Measurements from ENCODE around the gene KLHL14.

Gene KLHL14

DNA sequence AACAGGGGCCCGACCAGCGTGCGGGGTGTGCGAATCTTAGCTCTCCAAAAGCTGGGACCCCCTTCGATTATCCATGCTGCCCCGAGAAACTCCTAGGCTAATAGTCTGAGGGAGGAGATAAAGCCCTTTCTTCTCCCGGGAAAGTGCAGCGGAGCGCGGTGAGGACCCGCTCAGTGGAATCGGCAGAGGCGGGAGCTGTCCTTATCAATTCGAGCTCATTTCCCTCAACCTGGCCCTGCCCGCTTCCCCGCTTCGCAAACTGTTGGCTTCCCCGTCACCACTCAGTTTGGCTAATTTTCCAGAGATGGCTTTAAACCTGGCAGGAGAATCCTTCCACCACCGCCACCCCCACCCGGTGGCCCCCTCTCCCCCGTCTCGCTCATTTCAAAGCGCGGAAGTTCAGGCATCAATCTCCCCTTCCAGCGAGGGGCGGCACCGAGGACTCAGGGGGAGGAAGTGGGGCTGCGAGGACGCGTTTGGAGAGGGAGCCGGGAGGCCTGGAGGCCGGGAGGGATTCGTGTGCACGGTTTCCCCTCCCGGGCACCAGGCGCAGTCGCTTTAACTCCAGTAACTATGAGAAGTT lies 1.6 kb downstream of the KLHL14 start:
- DNase-seq (ENCODE audit: extremely low read depth in 1 of 2, low read depth in 1 of 2), result no peak

DNA sequence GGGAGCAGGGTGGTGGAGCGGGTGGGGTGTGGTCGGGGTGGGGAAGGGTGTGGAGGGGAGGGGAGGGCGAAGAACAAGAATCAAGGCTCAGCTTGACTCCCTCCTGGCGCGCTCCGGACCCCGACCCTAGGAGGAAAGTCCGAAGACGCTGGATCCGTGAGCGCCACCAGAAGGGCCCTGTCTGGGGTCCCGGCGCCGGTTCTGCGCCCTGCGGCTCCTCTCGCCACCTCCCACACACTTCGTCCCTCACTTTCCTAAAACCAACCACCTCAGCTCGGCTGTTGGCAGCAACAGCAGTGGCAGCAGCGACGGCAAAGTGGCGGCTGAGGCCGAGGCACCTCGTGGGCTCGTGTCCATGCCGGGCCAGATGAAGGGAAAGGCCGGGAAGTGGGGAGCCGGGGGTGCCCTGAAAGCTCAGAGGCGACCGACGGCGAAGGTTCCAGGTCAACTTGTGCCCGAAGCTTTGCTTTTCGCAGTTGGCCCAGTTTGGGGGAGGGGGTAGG lies 2.1 kb downstream of the KLHL14 start:
- DNase-seq (ENCODE audit: extremely low read depth in 1 of 2, low read depth in 1 of 2), result no peak

DNA sequence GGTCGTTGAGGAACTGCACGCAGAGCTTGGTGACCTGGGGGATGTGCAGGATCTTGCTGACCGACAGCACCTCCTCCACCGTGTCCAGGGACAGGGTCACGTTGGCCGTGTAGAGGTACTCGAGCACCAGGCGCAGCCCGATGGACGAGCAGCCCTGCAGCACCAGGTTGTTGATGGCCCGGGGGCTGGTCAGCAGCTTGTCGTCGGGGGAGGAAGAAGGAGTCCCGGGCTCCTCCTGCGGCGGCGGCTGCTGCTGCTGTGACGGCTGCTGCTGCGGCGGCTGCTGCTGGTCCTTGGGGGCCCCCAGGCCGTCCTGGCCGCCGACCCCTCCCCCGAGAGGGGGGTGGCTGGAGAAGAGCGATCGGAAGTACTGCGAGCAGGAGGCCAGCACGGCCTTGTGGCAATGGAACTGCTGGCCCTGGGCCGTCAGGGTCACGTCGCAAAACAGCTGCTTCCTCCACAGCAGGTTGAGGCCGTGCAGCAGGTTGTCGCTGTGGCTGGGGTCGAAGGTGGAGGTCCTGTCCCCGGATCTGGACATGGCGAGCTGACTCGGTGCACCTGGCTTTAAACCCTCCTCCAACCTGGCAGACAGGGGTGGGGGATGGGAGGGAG lies 2.7 kb downstream of the KLHL14 start:
- no peak for DNase-seq (ENCODE audit: extremely low read depth in 1 of 2, low read depth in 1 of 2)

DNA sequence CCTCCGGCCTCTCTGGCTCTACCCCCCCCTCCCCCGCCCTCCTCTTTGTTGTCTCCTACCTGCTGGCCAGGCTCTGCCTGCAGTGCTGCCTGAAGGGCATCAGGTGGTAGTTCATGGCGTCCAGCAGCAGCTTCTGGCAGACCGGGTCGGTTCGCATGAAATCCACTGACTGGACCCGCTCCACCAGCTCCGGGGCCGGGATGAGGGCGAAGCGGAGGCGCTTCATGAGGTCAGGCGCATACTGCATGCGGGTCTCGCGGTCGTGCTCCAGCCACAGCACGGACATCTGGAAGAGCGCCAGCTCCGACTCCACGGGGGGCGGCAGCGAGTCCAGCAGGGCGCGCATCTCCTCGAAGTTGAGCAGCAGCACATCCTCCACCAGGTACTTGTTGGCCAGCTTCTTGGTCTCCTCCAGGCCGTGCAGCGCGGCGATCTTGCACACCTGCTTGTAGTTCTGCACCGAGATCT lies 3.2 kb downstream of the KLHL14 start:
- no peak for DNase-seq (ENCODE audit: extremely low read depth in 1 of 2, low read depth in 1 of 2)

DNA sequence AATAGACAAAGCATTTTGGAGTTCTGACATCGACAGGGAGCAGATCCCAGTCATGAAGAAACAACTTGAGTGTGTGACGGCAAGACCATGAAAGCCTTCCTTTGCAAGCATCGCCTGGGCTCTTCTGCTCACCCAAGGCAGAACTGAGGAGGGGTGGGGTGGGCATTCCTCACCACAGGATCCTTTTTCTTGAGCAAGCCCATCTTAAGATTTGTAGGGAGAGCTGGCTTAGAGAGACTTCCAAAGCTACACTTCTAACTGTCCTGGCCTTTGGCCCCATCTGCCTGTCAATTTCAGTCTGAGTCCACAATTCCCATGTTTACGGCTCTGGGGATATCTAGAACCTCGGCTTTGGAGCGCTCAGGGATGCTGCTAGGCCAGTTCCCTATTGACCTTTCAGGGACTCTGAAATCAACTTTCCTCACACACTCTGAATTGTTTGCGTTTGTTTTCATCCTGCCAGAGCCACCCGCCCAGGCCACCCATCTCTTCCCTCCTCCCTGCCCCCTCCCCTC lies 3.7 kb downstream of the KLHL14 start:
- no peak for DNase-seq (ENCODE audit: extremely low read depth in 1 of 2, low read depth in 1 of 2)

DNA sequence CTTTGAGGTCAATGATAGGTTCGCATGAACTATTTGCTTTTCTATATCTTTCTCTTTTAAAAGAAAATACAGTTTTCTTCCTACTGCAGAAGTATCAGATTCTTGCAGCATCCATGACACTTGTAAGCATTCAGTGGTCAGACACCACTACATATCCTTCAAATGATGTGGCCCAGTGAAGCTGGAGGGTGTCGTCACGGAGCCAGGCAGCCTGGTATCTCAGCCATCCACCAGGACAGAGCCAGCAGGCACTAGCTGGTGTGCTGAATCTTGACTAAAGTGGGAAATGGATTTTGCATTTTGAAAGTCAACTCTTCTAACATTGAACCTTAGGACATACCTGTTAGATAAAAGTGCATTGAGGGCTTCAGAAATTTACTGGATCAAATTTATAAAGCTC lies 5.4 kb downstream of the KLHL14 start:
- no peak for DNase-seq (ENCODE audit: extremely low read depth in 1 of 2, low read depth in 1 of 2)

DNA sequence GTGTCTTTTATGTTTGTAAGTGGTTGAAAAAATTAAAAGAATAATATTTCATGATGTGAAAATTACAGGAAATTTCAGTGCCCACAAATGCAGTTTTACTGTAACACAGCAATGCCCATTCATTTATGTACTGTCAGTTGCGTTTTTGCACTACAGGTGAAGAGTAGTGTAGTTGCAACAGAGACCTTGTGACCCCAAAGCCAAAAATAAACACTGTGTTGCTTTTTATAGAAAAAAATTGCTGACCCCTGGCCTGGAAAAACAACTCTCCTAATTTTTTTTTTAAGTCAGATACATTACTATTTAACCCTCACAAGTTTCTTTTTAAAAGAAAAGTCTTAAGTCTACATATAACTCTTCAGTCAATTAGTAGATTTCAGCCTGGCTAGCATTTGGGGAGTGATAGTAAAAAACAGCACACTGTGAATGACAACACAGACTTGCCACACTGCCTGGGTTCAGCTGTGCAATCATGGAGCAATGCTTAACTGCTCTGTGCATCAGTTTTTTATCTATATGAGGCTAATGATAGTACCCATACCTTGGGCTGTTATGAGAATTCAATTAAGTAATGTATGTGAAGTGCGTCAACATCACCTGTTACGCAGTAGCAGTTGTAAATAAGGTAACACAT lies 8.1 kb downstream of the KLHL14 start:
- DNase-seq (ENCODE audit: extremely low read depth in 1 of 2, low read depth in 1 of 2), result no peak

DNA sequence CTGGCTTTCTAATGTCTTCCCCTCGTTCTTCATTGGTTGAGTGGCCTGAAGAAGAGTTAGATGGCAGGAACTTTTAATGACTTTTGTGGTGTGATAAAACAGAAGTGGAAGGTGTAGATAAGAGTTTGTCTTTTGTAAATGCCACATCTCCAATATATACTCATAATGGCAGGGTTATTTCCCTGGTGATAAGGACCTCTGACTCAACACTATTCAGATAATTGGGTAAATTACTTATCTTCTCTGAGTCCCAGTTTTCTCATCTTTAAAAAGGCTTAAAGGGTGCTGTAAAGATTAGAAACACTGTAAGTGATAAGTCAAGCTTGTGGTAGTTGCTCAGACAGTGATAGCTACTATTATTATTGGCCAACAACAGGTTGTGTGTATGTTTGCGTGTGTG lies 9.5 kb downstream of the KLHL14 start:
- no peak for DNase-seq (ENCODE audit: extremely low read depth in 1 of 2, low read depth in 1 of 2)

DNA sequence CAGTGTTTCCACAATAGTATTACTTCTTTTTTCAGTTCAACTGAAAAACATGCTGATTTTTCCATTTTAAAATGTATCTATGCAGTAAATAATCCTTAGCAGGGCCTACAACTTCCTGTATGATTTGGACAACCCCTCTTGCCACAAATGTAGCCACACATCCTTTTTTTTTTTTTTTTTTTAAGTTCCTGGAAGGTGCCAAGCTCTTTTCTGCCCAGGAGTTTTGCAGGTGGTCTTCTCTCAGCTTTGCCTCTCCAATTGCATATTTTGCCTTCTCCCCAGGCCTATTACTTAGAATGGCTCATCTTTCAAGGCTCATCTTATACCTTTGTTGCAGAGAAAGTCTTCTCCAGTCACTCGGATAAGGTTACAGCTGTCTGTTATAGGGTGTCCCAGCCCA lies 11.6 kb downstream of the KLHL14 start:
- no peak for DNase-seq (ENCODE audit: extremely low read depth in 1 of 2, low read depth in 1 of 2)

DNA sequence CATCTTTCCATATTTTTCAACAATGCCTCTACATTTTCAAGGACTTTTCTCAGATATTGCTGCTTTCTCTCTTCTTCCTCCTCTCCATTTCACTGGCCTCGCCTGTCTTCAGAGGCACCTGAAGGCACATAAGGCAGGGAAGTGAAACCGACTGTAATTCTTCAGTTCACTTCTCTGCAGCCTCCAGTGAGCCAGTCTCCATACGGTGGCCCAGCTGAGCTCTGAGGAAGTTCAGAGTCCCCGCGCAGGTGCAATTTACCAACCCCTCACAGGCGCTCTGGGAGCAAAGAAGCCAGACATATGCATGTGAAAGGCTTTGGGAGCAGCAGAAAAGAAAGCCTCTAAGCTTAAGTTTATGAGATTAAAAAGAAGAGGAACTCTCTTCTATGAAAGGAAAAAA lies 12.4 kb downstream of the KLHL14 start:
- no peak for DNase-seq (ENCODE audit: extremely low read depth in 1 of 2, low read depth in 1 of 2)

DNA sequence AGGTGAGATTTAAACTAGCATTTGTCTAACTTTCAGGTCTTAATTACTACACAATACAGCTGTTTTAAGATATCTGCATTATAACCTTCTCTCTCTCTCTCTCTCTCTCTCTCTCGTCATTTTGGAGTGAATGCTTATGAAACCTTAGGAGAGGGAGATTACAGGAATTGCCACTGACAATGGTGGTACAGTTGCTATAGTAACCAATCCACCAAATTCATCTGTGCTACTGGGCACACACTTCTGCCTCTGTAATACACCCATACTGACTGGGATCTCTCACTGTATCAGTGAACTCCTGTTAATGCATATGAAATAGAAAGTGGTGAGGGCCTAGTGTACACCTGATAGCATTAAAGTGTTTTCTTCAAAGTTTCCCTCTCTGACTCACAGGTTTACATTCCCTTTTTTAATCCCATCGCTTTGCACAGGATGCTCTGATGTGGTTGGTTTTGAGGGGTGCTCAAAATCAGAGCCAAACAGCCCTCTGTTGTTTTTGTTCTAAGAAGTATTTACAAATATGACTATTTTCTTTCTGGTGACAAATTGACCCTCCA lies 13.1 kb downstream of the KLHL14 start:
- no peak for DNase-seq (ENCODE audit: extremely low read depth in 1 of 2, low read depth in 1 of 2)

DNA sequence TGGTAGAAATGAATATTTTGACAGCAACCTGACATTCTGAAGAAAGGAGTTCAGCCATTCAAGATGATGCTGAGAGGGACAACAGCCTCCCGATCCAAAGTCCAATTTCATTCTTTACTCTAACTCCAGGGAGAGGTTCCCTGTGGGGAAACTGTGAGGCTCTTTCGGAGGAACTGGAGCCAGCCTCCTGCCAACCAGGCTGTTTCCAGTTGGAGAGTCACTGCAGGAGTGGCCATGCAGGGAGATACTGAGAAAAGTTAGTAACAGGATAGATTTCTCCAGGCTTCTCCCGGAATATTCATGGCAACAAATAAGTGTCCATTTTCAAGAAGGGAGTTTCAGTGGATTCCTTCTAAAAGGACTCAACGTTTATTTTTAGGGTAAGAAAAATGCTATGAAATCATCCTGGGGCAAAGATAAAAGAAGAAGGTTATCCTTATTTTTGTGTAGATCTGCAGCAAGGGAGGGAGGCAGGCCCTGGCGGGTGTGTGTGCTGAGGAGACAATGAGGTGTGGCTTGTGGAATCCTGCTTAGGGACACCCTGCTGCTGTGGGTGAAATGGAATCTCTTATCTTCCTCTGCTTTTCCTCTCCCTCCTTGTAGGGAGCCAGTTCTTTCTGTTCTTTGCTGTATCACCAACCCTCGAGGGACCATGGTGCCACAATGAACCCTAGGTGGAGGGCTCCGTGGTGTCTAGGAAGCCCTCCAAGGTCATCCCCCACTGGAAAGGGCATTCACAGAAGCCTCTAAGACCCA lies 18.1 kb downstream of the KLHL14 start:
- DNase-seq (ENCODE audit: extremely low read depth in 1 of 2, low read depth in 1 of 2), result no peak

DNA sequence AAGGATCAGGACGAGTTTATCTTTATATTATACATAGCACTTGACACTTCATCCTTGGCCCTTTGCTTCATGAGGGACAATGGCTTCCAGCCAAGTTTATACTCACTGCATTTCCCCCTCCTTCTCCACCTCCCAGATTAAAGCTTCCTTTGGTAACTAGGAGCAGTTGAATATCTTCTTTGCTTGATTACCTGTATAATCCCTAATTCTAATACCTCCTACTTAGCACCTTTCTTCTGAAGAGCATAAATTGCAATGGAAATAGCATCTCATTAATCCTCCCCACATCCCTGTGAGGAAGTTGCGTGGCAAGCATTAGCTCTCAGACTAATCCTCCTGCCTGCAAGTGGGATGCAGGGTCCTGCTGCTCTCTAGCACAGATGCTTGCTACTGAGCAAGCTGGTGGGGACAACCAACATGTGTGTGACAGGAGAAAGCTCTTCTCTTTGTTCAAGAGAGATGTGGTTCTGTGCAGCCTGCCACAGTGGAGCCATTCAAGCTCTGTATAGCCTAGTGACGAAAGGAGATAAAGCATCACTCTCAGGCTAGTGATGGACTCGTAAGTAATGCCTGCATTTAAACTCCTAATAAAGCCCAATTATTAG lies 19.1 kb downstream of the KLHL14 start:
- DNase-seq (ENCODE audit: extremely low read depth in 1 of 2, low read depth in 1 of 2), result no peak

DNA sequence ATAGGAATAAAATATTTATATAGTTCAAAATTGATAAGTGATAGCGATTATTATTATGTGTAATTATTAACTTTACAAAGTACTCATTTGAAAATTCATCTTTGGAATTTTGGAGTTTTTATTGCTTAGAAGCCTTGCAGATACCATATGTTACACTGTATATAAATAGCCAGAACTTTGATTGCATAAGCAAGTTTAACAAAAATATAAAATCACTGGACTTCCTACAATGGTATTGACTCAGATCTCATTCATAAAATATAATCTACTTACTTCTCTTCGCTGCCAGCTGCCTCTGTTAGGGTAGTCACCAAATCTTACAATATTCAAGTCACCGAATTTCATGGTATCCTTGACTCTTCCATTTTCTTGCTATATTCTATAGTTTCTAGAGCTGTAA lies 22.5 kb downstream of the KLHL14 start:
- DNase-seq (ENCODE audit: extremely low read depth in 1 of 2, low read depth in 1 of 2), result no peak

DNA sequence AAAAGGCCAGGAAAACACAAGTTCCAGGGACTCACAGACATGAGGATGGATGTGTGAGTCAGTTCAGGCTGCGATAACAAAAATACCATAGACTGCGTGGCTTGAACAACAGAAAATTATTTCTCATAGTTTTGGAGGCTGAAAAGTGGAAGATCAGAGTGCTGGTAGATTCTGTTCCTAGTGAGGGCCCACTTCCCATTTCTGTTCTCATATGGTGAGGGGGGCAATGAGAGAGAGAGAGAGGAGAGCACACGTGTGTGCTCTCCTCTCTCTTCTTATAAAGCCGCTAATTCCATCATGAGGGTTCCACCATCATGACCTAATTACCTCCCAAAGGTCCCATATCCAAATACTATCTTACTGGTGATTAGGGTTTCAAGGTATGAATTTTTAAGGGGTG lies 23.0 kb downstream of the KLHL14 start:
- no peak for DNase-seq (ENCODE audit: extremely low read depth in 1 of 2, low read depth in 1 of 2)

DNA sequence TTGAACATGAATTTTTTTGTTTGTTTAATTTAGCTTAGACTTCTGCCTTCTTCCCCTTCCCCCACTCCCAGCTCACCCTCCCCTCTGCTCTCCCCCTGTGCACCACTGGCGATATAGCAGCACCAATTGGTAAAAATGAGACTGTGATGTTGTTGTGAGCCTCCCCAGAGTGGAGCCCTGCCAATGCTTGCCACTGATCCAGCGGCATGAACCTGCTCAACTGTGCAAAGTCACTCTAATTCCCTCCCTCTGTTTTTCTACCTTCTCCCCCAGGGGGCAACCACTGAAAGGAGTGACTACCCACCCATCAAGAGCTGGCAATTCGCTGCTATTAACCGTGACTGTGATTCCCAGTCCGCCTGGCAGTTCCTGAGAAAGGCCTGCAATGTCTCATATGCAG lies 30.2 kb downstream of the KLHL14 start:
- no peak for DNase-seq (ENCODE audit: extremely low read depth in 1 of 2, low read depth in 1 of 2)

DNA sequence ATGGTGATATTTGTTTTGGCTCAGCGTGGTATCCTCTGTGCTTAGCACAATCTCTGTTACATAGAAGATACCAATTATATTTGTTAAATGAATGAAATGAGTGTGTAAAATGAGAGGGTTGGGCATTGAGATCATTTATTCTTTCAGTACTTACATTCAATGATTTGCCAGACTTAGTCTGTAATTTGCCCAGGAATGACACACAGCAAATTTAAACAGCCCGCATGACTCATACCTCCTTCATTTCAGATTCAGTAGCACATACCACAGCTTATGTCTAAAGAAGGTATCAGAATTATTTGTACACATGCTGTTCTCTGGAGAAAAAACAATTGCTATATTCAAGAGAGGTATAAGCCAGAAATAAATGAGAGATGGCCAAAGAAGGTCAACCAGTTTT lies 37.0 kb downstream of the KLHL14 start:
- no peak for DNase-seq (ENCODE audit: extremely low read depth in 1 of 2, low read depth in 1 of 2)

DNA sequence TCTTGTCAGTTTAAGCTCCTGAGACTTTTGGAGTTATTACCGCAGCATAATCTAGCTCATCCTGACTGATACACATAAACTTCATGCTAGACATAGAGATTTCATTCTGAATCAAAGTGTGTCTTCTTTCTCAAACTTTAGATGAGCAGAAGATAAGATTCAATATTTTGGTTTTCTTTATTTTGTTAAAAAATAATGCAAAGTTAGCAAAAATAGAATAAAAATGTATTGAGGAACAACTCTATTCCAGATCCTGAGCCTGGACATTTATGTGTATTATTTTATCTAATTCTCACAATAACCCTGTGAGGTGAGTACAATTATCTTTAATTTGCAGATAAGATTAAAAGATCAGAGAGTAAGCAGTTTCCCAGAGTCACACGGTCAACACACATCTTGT lies 38.4 kb downstream of the KLHL14 start:
- no peak for DNase-seq (ENCODE audit: extremely low read depth in 1 of 2, low read depth in 1 of 2)

DNA sequence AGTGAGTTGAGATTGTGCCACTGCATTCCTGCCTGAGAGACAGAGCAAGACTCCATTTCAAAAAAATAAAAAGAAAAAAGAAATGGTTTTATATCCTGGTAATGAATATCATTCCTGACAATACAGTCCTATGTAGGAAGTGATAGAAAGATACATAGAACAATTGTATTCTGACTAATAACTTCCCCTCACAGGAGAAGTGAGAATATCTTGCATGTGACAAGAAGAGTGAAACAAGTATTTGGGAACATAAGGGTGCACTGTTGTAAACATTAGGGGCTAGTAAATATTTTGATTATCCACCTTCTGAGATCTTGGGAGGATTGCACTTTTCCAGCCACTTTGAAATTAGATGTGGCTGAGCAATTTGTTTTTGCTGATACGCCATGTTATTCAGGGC lies 40.7 kb downstream of the KLHL14 start:
- no peak for DNase-seq (ENCODE audit: extremely low read depth in 1 of 2, low read depth in 1 of 2)

DNA sequence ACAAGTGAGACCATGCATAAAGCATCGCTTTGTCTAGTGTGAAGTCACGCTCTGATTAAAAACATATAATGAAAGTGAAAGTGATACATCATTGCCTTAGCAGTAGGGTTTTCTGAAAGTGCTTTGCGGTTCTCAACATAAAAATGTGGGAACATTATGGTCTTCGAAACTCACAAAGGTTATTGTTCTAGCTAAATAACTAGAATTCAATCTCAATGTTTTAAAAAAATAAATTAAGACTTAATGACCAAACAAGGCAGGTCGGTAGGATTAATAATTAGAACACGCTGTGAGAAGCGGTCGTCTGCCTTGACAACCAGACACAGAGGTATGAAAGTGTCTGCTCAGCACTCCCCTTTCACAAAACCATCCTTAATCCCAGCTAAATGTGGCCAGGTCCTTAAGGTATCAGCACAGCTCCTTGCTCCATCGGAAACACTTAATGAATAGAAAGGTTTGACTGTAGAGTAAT lies 42.2 kb downstream of the KLHL14 start:
- no peak for DNase-seq (ENCODE audit: extremely low read depth in 1 of 2, low read depth in 1 of 2)

DNA sequence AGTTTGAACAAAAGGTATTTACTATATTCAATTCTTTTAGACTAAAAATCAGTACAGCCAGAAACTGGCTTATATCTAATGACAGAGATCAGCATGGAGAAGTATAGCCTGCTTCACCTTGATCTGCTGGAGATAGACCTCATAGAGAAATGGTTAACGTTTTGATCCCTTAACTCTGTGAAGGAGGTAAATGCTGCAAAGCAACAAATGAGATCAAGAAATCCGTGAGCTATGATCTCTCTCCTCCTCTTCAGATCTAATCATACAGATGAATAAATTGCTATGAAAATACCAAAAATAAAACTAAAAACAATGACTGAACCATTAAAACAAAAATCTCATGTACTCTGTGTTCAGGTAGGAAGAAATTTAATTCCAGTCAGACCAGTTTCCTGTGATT lies 42.8 kb downstream of the KLHL14 start:
- no peak for DNase-seq (ENCODE audit: extremely low read depth in 1 of 2, low read depth in 1 of 2)

All from stimulated activated CD8-positive, alpha-beta memory T cell treated with anti-CD3 and anti-CD28 coated beads, Interleukin-7, amount 100 ng/mL, for 48 hours (primary cell).